ENCODE measurements around the gene RPL13A. TPM values are rescaled to one million over a fixed set of nuclear protein-coding genes. Genes with fewer than 3 reads are reported as not detected.

Gene RPL13A
- total RNA-seq, 4 donors from 2014 or later: 3,111 to 3,948 (median 3,333) TPM

DNA sequence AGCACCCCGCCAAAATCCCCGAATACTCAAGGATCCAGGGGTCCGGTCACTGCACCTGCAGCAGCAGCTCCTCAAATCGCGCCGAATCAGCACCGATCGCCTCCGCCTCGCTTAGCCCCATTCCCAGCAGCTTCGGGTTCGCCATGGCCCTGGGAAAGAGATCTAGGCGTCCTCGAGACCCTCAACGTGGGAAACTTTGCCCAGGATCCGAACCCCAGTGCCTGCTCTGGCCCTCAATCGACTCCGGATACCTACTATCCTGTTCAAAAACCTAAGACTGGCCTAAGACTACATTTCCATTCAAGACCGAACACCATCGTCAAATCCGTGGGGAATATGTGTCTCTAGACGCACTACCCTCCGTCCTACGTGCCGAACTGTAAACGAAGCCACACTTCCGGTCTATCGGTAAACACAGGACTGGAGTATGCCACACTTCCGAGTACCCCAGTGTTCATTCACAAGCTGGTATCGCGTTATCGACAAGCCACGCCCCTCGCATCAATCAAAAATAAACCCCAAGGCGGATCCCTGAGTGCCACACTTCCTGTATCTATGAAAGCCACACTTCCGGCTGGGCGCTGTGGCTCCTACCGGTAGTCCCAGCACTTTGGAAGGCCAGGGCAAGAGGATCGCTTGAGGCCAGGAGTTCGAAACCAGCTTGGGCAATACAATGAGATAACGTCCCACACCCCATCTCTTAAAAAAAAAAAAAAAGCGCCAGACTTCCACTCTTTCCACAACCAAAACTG, 35.8 kb upstream of the RPL13A start, which contains the start of gene PIH1D1:
PIH1D1 (minus strand) TSS at position 385 of the 752 bp plus-strand sequence; CDS start at position 145, 240 bp downstream.
- Histone ChIP-seq H3K4me1 (peaks cover 0 to 69% (median 13%) of the 10 kb centered on the region in 4 donors), H3K27ac (peak within 1 kb of the TSS; percentile 90 to 99 (median 94))
- TF ChIP-seq, protein P1, sequence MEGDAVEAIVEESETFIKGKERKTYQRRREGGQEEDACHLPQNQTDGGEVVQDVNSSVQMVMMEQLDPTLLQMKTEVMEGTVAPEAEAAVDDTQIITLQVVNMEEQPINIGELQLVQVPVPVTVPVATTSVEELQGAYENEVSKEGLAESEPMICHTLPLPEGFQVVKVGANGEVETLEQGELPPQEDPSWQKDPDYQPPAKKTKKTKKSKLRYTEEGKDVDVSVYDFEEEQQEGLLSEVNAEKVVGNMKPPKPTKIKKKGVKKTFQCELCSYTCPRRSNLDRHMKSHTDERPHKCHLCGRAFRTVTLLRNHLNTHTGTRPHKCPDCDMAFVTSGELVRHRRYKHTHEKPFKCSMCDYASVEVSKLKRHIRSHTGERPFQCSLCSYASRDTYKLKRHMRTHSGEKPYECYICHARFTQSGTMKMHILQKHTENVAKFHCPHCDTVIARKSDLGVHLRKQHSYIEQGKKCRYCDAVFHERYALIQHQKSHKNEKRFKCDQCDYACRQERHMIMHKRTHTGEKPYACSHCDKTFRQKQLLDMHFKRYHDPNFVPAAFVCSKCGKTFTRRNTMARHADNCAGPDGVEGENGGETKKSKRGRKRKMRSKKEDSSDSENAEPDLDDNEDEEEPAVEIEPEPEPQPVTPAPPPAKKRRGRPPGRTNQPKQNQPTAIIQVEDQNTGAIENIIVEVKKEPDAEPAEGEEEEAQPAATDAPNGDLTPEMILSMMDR (IDR thresholded peaks at IDR 0.05): peak in 3 of 5 experiments; percentile 16 to 35 (median 21)
- TF ChIP-seq EP300 (IDR thresholded peaks at IDR 0.05): peak in 1 of 2 donors; percentile 94
- peak in 1 of 2 donors; percentile 54 for TF ChIP-seq POLR2A (IDR thresholded peaks at IDR 0.05)

DNA sequence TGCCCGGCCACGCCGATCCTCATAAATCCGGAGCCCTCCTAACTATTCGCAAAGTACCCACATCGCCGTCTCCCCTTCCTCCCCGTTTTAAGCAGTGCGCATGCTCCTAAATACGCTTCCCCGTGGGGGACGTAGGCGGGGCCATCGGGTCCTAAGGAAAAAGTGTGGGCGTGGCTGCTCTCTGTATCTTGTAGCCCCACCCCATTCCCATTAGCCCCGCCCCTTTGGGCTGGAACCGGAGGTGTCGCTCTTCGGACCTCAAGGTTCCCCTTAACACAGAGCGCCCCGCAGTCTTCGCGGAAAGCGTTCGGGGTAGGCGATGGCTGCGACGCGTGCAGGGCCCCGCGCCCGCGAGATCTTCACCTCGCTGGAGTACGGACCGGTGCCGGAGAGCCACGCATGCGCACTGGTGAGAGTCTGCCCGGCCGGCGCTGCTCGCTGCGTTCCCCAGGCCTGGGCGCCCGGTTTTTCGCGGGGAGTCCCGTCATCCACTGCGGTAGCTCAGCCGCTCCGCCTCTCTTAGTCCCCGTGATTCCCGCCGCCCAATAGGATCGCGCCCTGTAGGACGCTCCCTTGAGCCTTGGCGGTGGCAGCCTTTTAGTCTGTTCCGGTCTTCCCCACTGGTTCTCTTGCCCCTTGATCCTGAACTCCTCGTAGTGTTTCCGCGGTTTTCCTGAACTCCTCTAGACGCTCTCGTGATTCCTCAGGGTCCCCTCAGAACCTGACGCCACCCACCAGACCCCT, 34.2 kb upstream of the RPL13A start, which contains the start of gene ALDH16A1:
ALDH16A1 (plus strand) TSS at position 213 of the 744 bp plus-strand sequence; CDS start at position 320, 107 bp downstream.
- TF ChIP-seq, protein P1 (IDR thresholded peaks at IDR 0.05): peak in 1 of 5 experiments; percentile 17
- TF ChIP-seq POLR2A (IDR thresholded peaks at IDR 0.05) (peak; percentile 85 to 96), EP300 (IDR thresholded peaks at IDR 0.05) (peak; percentile 74 to 90)
- Histone ChIP-seq H3K27ac (peak within 1 kb of the TSS; percentile 90 to 99 (median 94)), H3K27me3 (no peaks in the 10 kb centered on the region), H3K9me3 (no peaks in the 10 kb centered on the region), H3K36me3 (peaks cover 0 to 21% (median 5%) of the 10 kb centered on the region in 3 donors), H3K4me1 (peaks cover 0 to 71% (median 16%) of the 10 kb centered on the region in 4 donors), H3K4me3 (peak within 1 kb of the TSS; percentile 56 to 92 (median 78))
- 0% methylated on average over 39 to 60 of the region's 66 CpGs for WGBS, 2 donors
- DNase-seq (ENCODE audit: low spot score in 2 of 2): peak; percentile 95 to 100

More for the DNA sequence above, 35.8 kb upstream of the RPL13A start, which contains the start of gene PIH1D1:
- H3K9me3 ChIP-seq: no peaks in the 10 kb centered on the region
- WGBS, 2 donors: 1% methylated on average over 42 of the region's 42 CpGs
- peak within 1 kb of the TSS; percentile 56 to 92 (median 78) for H3K4me3 ChIP-seq
- H3K27me3 ChIP-seq: no peaks in the 10 kb centered on the region
- H3K36me3 ChIP-seq: peaks cover 0 to 36% (median 5%) of the 10 kb centered on the region in 3 donors
- DNase-seq (ENCODE audit: low spot score in 2 of 2): peak; percentile 96 to 99

DNA sequence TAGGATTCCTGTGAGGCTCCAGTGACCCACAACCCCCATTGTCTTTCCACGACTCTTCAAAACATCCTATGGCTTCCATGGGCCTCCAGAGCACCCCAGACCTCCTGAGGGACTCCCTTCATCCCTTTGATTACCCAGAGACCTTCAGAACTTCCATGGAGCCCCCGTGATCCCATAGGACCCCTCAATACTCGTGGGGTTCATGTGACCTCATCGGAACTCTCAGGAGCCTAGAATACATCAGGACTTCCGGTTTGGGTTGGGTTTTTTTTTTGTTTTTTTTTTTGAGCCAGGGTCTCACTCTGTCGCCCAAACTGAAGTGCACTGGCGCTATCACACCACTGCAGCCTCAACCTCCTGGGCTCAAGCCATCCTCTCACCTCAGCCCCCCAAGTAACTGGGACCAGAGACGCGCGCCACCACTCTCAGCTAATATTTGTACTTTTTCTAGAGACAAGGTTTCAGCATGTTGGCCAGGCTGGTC, 33.6 kb upstream of the RPL13A start:
- Histone ChIP-seq H3K9me3 (no peaks in the 10 kb centered on the region), H3K27ac (peak overlapping the region; percentile 90 to 99 (median 94)), H3K27me3 (no peaks in the 10 kb centered on the region), H3K4me1 (peaks cover 0 to 71% (median 18%) of the 10 kb centered on the region in 4 donors), H3K4me3 (peak overlapping the region; percentile 56 to 92 (median 68)), H3K36me3 (peaks cover 0 to 15% (median 5%) of the 10 kb centered on the region in 3 donors)
- TF ChIP-seq, protein P1 (IDR thresholded peaks at IDR 0.05): no peak
- TF ChIP-seq EP300 (IDR thresholded peaks at IDR 0.05) (no peak), POLR2A (IDR thresholded peaks at IDR 0.05) (no peak)
- no peak for DNase-seq (ENCODE audit: low spot score in 2 of 2)
- WGBS, 2 donors: 40 to 48% methylated on average over 10 of the region's 10 CpGs

DNA sequence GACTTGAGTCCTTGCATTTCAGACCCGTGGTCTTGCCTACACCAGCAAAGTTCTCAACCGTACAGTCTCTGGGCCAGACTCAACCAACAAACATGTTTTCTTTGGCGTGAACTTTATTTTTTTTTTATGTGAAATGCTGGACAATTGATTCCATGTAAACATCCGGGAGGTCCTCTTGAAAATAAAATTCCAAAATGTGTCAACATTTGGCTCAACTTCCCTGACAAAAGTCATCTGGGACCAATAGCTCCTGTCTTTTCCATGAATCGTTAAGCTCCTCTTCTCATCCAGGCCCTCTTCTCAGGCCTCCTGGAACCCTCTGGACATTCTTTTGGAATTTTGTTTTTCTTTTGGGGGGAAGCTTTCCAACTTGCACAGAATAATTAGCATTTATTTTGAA, 31.6 kb upstream of the RPL13A start:
- peaks cover 0 to 16% (median 9%) of the 10 kb centered on the region in 3 donors for H3K36me3 ChIP-seq
- 39 to 49% methylated on average over 5 of the region's 5 CpGs for whole genome bisulfite sequencing, 2 donors
- peak overlapping the region in 3 of 4 donors; percentile 42 to 84 (median 58) for H3K27ac ChIP-seq
- DNase-seq (ENCODE audit: low spot score in 2 of 2): no peak
- no peaks in the 10 kb centered on the region for H3K27me3 ChIP-seq
- TF ChIP-seq POLR2A (IDR thresholded peaks at IDR 0.05) (no peak), EP300 (IDR thresholded peaks at IDR 0.05) (no peak)
- TF ChIP-seq, protein P1 (IDR thresholded peaks at IDR 0.05): no peak
- peaks cover 0 to 62% (median 15%) of the 10 kb centered on the region in 4 donors for H3K4me1 ChIP-seq
- H3K4me3 ChIP-seq: no peak overlapping the region
- no peaks in the 10 kb centered on the region for H3K9me3 ChIP-seq

All from tibial nerve (tissue), 4 donors.